Dendritic cell treated with granulocyte-macrophage colony-stimulating factor and Interleukin-4, amounts not matched to agents 40 ng/mL and 50 ng/mL, for 4 days (primary cell): ENCODE data around the gene AAK1.
"Not testable (repeated sequence)": the region's sequence is repeated elsewhere in the genome, so short reads cannot be mapped to it uniquely, and the experiment has no call there.

Source experiments
- H3K27ac Mint-ChIP-seq: one replicate; pipeline ENCODE4 v1.8.0; 2022; ENCODE audit warnings: mild to moderate bottlenecking, mixed read lengths
- H3K27me3 Mint-ChIP-seq: one replicate; pipeline ENCODE4 v1.8.0; 2022; ENCODE audit warnings: mild to moderate bottlenecking, mixed read lengths
- H3K36me3 Mint-ChIP-seq: one replicate; pipeline ENCODE4 v1.8.0; 2022; ENCODE audit warnings: low read depth, mixed read lengths
- H3K4me1 Mint-ChIP-seq: one replicate; pipeline ENCODE4 v1.8.0; 2022; ENCODE audit warnings: low read depth, mixed read lengths
- H3K4me3 Mint-ChIP-seq: one replicate; pipeline ENCODE4 v1.8.0; 2022; ENCODE audit warnings: mild to moderate bottlenecking, moderate library complexity, mixed read lengths
- H3K9me3 Mint-ChIP-seq: one replicate; pipeline ENCODE4 v1.8.0; 2022; ENCODE audit warnings: mixed read lengths
- intact Hi-C: fragments of 100-400 bp; cut with micrococcal nuclease; formaldehyde crosslinking; loops from one replicate; pipeline ENCODE4 v1.15.0; 2022

AAK1 gene

GRCh38 chr2:69615078-69615625, 28.4 kb downstream of the AAK1 start:
- no peak overlapping the region for H3K4me3 Mint-ChIP-seq
- H3K36me3 Mint-ChIP-seq: peaks cover 16% of the 10 kb centered on the region
- no peak overlapping the region for H3K27ac Mint-ChIP-seq
- H3K27me3 Mint-ChIP-seq: no peaks in the 10 kb centered on the region
- intact Hi-C loops: no loop called here
- no peaks in the 10 kb centered on the region for H3K9me3 Mint-ChIP-seq
- H3K4me1 Mint-ChIP-seq: peaks cover 19% of the 10 kb centered on the region

- Mint-ChIP-seq H3K9me3 (no peaks in the 10 kb centered on the region), H3K4me3 (no peak overlapping the region), H3K27ac (no peak overlapping the region), H3K4me1 (peaks cover 30% of the 10 kb centered on the region), H3K36me3 (peaks cover 16% of the 10 kb centered on the region), H3K27me3 (no peaks in the 10 kb centered on the region)
- intact Hi-C loops: no loop called here
Measured at GRCh38 chr2:69612707-69613106, 30.8 kb downstream of the AAK1 start.

- peaks cover 35% of the 10 kb centered on the region for H3K4me1 Mint-ChIP-seq
- H3K27ac Mint-ChIP-seq: no peak overlapping the region
- no peaks in the 10 kb centered on the region for H3K9me3 Mint-ChIP-seq
- no peaks in the 10 kb centered on the region for H3K27me3 Mint-ChIP-seq
- intact Hi-C loops: no loop called here
- peaks cover 17% of the 10 kb centered on the region for H3K36me3 Mint-ChIP-seq
- H3K4me3 Mint-ChIP-seq: no peak overlapping the region
Measured at GRCh38 chr2:69612200-69612599, 31.3 kb downstream of the AAK1 start.

- Mint-ChIP-seq H3K4me3 (no peak overlapping the region), H3K27ac (no peak overlapping the region), H3K36me3 (peaks cover 20% of the 10 kb centered on the region), H3K27me3 (no peaks in the 10 kb centered on the region), H3K4me1 (peaks cover 69% of the 10 kb centered on the region), H3K9me3 (no peaks in the 10 kb centered on the region)
- intact Hi-C loops: no loop called here
Measured at GRCh38 chr2:69608109-69608508, 35.4 kb downstream of the AAK1 start.

- Mint-ChIP-seq H3K4me1 (peaks cover 64% of the 10 kb centered on the region), H3K36me3 (peaks cover 22% of the 10 kb centered on the region)
- H3K27me3 Mint-ChIP-seq, H3K27ac Mint-ChIP-seq, H3K9me3 Mint-ChIP-seq, intact Hi-C loops, H3K4me3 Mint-ChIP-seq: not testable (repeated sequence)
Measured at GRCh38 chr2:69606771-69607170, 36.8 kb downstream of the AAK1 start.

- Mint-ChIP-seq H3K27ac (peak overlapping the region; percentile 72), H3K9me3 (no peaks in the 10 kb centered on the region), H3K27me3 (no peaks in the 10 kb centered on the region), H3K4me3 (no peak overlapping the region), H3K4me1 (peaks cover 61% of the 10 kb centered on the region), H3K36me3 (peaks cover 18% of the 10 kb centered on the region)
- intact Hi-C loops: no loop called here
Measured at GRCh38 chr2:69605284-69605683, 38.3 kb downstream of the AAK1 start.

GRCh38 chr2:69604836-69605235, 38.7 kb downstream of the AAK1 start:
- no peaks in the 10 kb centered on the region for H3K27me3 Mint-ChIP-seq
- peak overlapping the region; percentile 72 for H3K27ac Mint-ChIP-seq
- no peaks in the 10 kb centered on the region for H3K9me3 Mint-ChIP-seq
- H3K4me3 Mint-ChIP-seq: peak overlapping the region; percentile 25
- H3K36me3 Mint-ChIP-seq: peaks cover 22% of the 10 kb centered on the region
- intact Hi-C loops: no loop called here
- peaks cover 63% of the 10 kb centered on the region for H3K4me1 Mint-ChIP-seq

- no peaks in the 10 kb centered on the region for H3K9me3 Mint-ChIP-seq
- peaks cover 26% of the 10 kb centered on the region for H3K36me3 Mint-ChIP-seq
- H3K4me3 Mint-ChIP-seq: no peak overlapping the region
- intact Hi-C loops: no loop called here
- no peaks in the 10 kb centered on the region for H3K27me3 Mint-ChIP-seq
- peak overlapping the region; percentile 72 for H3K27ac Mint-ChIP-seq
- peaks cover 63% of the 10 kb centered on the region for H3K4me1 Mint-ChIP-seq
Measured at GRCh38 chr2:69604026-69604678, 39.4 kb downstream of the AAK1 start.

GRCh38 chr2:69603146-69603743, 40.3 kb downstream of the AAK1 start:
- Mint-ChIP-seq H3K4me3 (no peak overlapping the region), H3K9me3 (no peaks in the 10 kb centered on the region), H3K36me3 (peaks cover 26% of the 10 kb centered on the region), H3K27me3 (no peaks in the 10 kb centered on the region), H3K4me1 (peaks cover 57% of the 10 kb centered on the region), H3K27ac (no peak overlapping the region)
- intact Hi-C loops: no loop called here

- H3K4me3 Mint-ChIP-seq: no peak overlapping the region
- intact Hi-C loops: no loop called here
- no peaks in the 10 kb centered on the region for H3K9me3 Mint-ChIP-seq
- H3K4me1 Mint-ChIP-seq: peaks cover 54% of the 10 kb centered on the region
- no peaks in the 10 kb centered on the region for H3K27me3 Mint-ChIP-seq
- peaks cover 23% of the 10 kb centered on the region for H3K36me3 Mint-ChIP-seq
- no peak overlapping the region for H3K27ac Mint-ChIP-seq
Measured at GRCh38 chr2:69601179-69601612, 42.3 kb downstream of the AAK1 start.

GRCh38 chr2:69600425-69600824, 43.1 kb downstream of the AAK1 start:
- peaks cover 47% of the 10 kb centered on the region for H3K4me1 Mint-ChIP-seq
- H3K36me3 Mint-ChIP-seq: peaks cover 23% of the 10 kb centered on the region
- H3K4me3 Mint-ChIP-seq: no peak overlapping the region
- H3K9me3 Mint-ChIP-seq: no peaks in the 10 kb centered on the region
- intact Hi-C loops: no loop called here
- no peaks in the 10 kb centered on the region for H3K27me3 Mint-ChIP-seq
- no peak overlapping the region for H3K27ac Mint-ChIP-seq

- Mint-ChIP-seq H3K4me3 (no peak overlapping the region), H3K4me1 (peaks cover 23% of the 10 kb centered on the region), H3K9me3 (no peaks in the 10 kb centered on the region), H3K27ac (no peak overlapping the region), H3K36me3 (peaks cover 24% of the 10 kb centered on the region), H3K27me3 (no peaks in the 10 kb centered on the region)
- intact Hi-C loops: no loop called here
Measured at GRCh38 chr2:69597843-69598610, 45.5 kb downstream of the AAK1 start.

- peak overlapping the region; percentile 50 for H3K27ac Mint-ChIP-seq
- intact Hi-C loops: no loop called here
- H3K27me3 Mint-ChIP-seq: no peaks in the 10 kb centered on the region
- H3K36me3 Mint-ChIP-seq: peaks cover 23% of the 10 kb centered on the region
- H3K4me1 Mint-ChIP-seq: peaks cover 27% of the 10 kb centered on the region
- H3K4me3 Mint-ChIP-seq: peak overlapping the region; percentile 30
- H3K9me3 Mint-ChIP-seq: no peaks in the 10 kb centered on the region
Measured at GRCh38 chr2:69597105-69597504, 46.4 kb downstream of the AAK1 start.

- Mint-ChIP-seq H3K4me1 (peaks cover 35% of the 10 kb centered on the region), H3K4me3 (no peak overlapping the region), H3K36me3 (peaks cover 11% of the 10 kb centered on the region), H3K9me3 (no peaks in the 10 kb centered on the region), H3K27ac (no peak overlapping the region), H3K27me3 (no peaks in the 10 kb centered on the region)
- intact Hi-C loops: no loop called here
Measured at GRCh38 chr2:69594341-69594740, 49.2 kb downstream of the AAK1 start.
